Neural progenitor cell (in vitro differentiated cells): ENCODE results near the gene PPM1L. TPM values are rescaled to one million over a fixed set of nuclear protein-coding genes. Genes with fewer than 3 reads are reported as not detected.

Source experiments
- DNase-seq: peaks from one replicate; pipeline ENCODE4 v3.0.0-alpha.2; 2016; ENCODE audit warnings: low spot score
- H2AFZ ChIP-seq: fragments of 200-600 bp; sonication (generic); replicated peaks from 2 replicates; pipeline ENCODE4 v1.6.1; 2016; ENCODE audit warnings: antibody characterized with exemption
- H3F3A ChIP-seq: fragments of 200-600 bp; sonication (generic); 2 replicates; pipeline ENCODE4 v1.6.1; 2016; ENCODE audit warnings: antibody characterized with exemption, low read depth
- H3K27ac ChIP-seq: fragments of 200-600 bp; sonication (generic); 2 replicates; pipeline ENCODE4 v1.5.1; 2016; ENCODE audit warnings: mild to moderate bottlenecking
- H3K27me3 ChIP-seq: fragments of 200-600 bp; sonication (generic); 2 replicates; pipeline ENCODE4 v1.6.1; 2016; ENCODE audit warnings: mild to moderate bottlenecking, moderate library complexity
- H3K36me3 ChIP-seq: fragments of 200-600 bp; sonication (generic); 2 replicates; pipeline ENCODE4 v1.5.1; 2016
- H3K4me1 ChIP-seq: fragments of 200-600 bp; sonication (generic); 2 replicates; pipeline ENCODE4 v1.6.1; 2016; ENCODE audit warnings: mixed run types
- H3K4me2 ChIP-seq: fragments of 200-600 bp; sonication (generic); 2 replicates; pipeline ENCODE4 v1.6.1; 2016
- H3K4me3 ChIP-seq: fragments of 200-600 bp; sonication (generic); 2 replicates; pipeline ENCODE4 v1.5.1; 2016
- H3K79me2 ChIP-seq: fragments of 200-600 bp; sonication (generic); 2 replicates; pipeline ENCODE4 v1.6.1; 2016; ENCODE audit warnings: low read depth
- H3K9ac ChIP-seq: fragments of 200-600 bp; sonication (generic); 2 replicates; pipeline ENCODE4 v1.6.1; 2016
- H3K9me3 ChIP-seq: fragments of 200-600 bp; sonication (generic); 2 replicates; pipeline ENCODE4 v1.5.1; 2016; ENCODE audit warnings: low read depth
- H4K20me1 ChIP-seq: fragments of 200-600 bp; sonication (generic); 2 replicates; pipeline ENCODE4 v1.6.1; 2016; ENCODE audit warnings: low read depth
- H3K27ac Mint-ChIP-seq: 3 replicates; pipeline ENCODE4 v1.8.0; 2021; ENCODE audit warnings: mixed read lengths
- H3K27me3 Mint-ChIP-seq: 2 replicates; pipeline ENCODE4 v1.8.0; 2022; ENCODE audit warnings: low read depth, mild to moderate bottlenecking, inconsistent platforms, moderate library complexity, mixed read lengths; ENCODE audit not compliant: insufficient read depth
- H3K36me3 Mint-ChIP-seq: 3 replicates; pipeline ENCODE4 v1.8.0; 2021; ENCODE audit warnings: mixed read lengths
- H3K4me1 Mint-ChIP-seq: 3 replicates; pipeline ENCODE4 v1.8.0; 2021; ENCODE audit warnings: mixed read lengths
- H3K4me3 Mint-ChIP-seq: 3 replicates; pipeline ENCODE4 v1.8.0; 2021; ENCODE audit warnings: mild to moderate bottlenecking, moderate library complexity, mixed read lengths
- H3K9me3 Mint-ChIP-seq: 3 replicates; pipeline ENCODE4 v1.8.0; 2020; ENCODE audit warnings: mixed read lengths
- CTCF ChIP-seq: fragments of 200-600 bp; sonication (generic); IDR thresholded peaks from 2 replicates; pipeline ENCODE4 v1.5.1; 2017; ENCODE audit warnings: antibody characterized with exemption, mild to moderate bottlenecking
- EZH2 ChIP-seq: fragments of 200-600 bp; sonication (generic); IDR thresholded peaks from 2 replicates; pipeline ENCODE4 v1.6.1; 2017; ENCODE audit warnings: antibody characterized with exemption, mild to moderate bottlenecking, moderate library complexity
- EZH2phosphoT487 ChIP-seq: fragments of 200-600 bp; sonication (generic); IDR thresholded peaks from 2 replicates; pipeline ENCODE4 v1.6.1; 2017; ENCODE audit warnings: antibody characterized with exemption
- total RNA-seq: library from RNA; depleted of rRNA; stranded (reverse); fragments of >200 nt; gene quantifications from 2 replicates; pipeline ENCODE4 v1.2.3, GENCODE V29; 2015; ENCODE audit warnings: low replicate concordance

Gene PPM1L
- total RNA-seq, 1 donor from 2014 or later, result 16.5 TPM

- peaks cover 2% of the 10 kb centered on the region for H3K36me3 Mint-ChIP-seq
- no peaks in the 10 kb centered on the region for H3K4me1 Mint-ChIP-seq
- Histone ChIP-seq H3K27me3 (no peaks in the 10 kb centered on the region), H3K79me2 (no peaks in the 10 kb centered on the region), H3K27ac (no peak overlapping the region), H3K9me3 (no peaks in the 10 kb centered on the region), H3K9ac (no peak overlapping the region), H3F3A (no peaks in the 10 kb centered on the region), H3K4me3 (no peak overlapping the region), H3K36me3 (no peaks in the 10 kb centered on the region), H3K4me1 (peaks cover 10% of the 10 kb centered on the region), H4K20me1 (no peaks in the 10 kb centered on the region), H3K4me2 (no peak overlapping the region), H2AFZ (no peak overlapping the region)
- H3K27ac Mint-ChIP-seq, result no peak overlapping the region
- no peak overlapping the region for H3K4me3 Mint-ChIP-seq
- H3K9me3 Mint-ChIP-seq, result peaks cover 2% of the 10 kb centered on the region
- DNase-seq, result no peak
- H3K27me3 Mint-ChIP-seq, result no peaks in the 10 kb centered on the region
- TF ChIP-seq EZH2 (no peak), CTCF (no peak), EZH2phosphoT487 (no peak)
Measured at GRCh38 chr3:160973067-160973809, 217.2 kb downstream of the PPM1L start.

- Histone ChIP-seq H4K20me1 (no peaks in the 10 kb centered on the region), H3K4me3 (no peak overlapping the region), H3K27me3 (no peaks in the 10 kb centered on the region), H3K9ac (no peak overlapping the region), H3K9me3 (no peaks in the 10 kb centered on the region), H3K79me2 (no peaks in the 10 kb centered on the region), H3K27ac (no peak overlapping the region), H3K4me2 (no peak overlapping the region), H3K36me3 (no peaks in the 10 kb centered on the region), H3F3A (no peaks in the 10 kb centered on the region), H3K4me1 (no peaks in the 10 kb centered on the region), H2AFZ (no peak overlapping the region)
- DNase-seq, result no peak
- peaks cover 13% of the 10 kb centered on the region for H3K9me3 Mint-ChIP-seq
- no peak overlapping the region for H3K27ac Mint-ChIP-seq
- no peaks in the 10 kb centered on the region for H3K4me1 Mint-ChIP-seq
- peaks cover 2% of the 10 kb centered on the region for H3K36me3 Mint-ChIP-seq
- H3K27me3 Mint-ChIP-seq, result no peaks in the 10 kb centered on the region
- no peak overlapping the region for H3K4me3 Mint-ChIP-seq
- TF ChIP-seq EZH2phosphoT487 (no peak), CTCF (no peak), EZH2 (no peak)
Measured at GRCh38 chr3:160977773-160978172, 221.7 kb downstream of the PPM1L start.

GRCh38 chr3:160980740-160981139 is 224.7 kb downstream of the PPM1L start:
- Histone ChIP-seq H3K27me3 (no peaks in the 10 kb centered on the region), H3K27ac (no peak overlapping the region), H3K36me3 (no peaks in the 10 kb centered on the region), H3F3A (no peaks in the 10 kb centered on the region), H3K79me2 (no peaks in the 10 kb centered on the region), H3K4me2 (no peak overlapping the region), H3K9me3 (no peaks in the 10 kb centered on the region), H3K4me1 (no peaks in the 10 kb centered on the region), H3K4me3 (no peak overlapping the region), H3K9ac (no peak overlapping the region), H2AFZ (no peak overlapping the region), H4K20me1 (no peaks in the 10 kb centered on the region)
- Mint-ChIP-seq H3K36me3 (peaks cover 2% of the 10 kb centered on the region), H3K27me3 (no peaks in the 10 kb centered on the region), H3K4me1 (no peaks in the 10 kb centered on the region), H3K27ac (no peak overlapping the region), H3K4me3 (no peak overlapping the region), H3K9me3 (peaks cover 28% of the 10 kb centered on the region)
- no peak for DNase-seq
- no peak for TF ChIP-seq EZH2
- no peak for TF ChIP-seq EZH2phosphoT487
- no peak for TF ChIP-seq CTCF
